SH-SY5Y (cell line): ENCODE measurements around the gene GSTA2.

ENCODE experiments used
- GATA2 ChIP-seq: IDR thresholded peaks from 2 replicates; pipeline ENCODE4 v1.6.1; 2011; ENCODE audit warnings: mild to moderate bottlenecking, low read depth, low read length
- GATA3 ChIP-seq: IDR thresholded peaks from 2 replicates; pipeline ENCODE4 v1.6.1; 2011; ENCODE audit warnings: low read depth, mild to moderate bottlenecking, low read length, moderate library complexity

- TF ChIP-seq GATA3 (no peak), GATA2 (no peak)
Observed at GRCh38 chr6:52746213-52746612, 17.1 kb downstream of the GSTA2 start.
